NCI-H82 (cell line): ENCODE data around the gene INSL3.
"Not testable (repeated sequence)": the region's sequence is repeated elsewhere in the genome, so short reads cannot be mapped to it uniquely, and the experiment has no call there.

Experiments used
- DNase-seq: peaks from one replicate; lab custom pipeline; 2025; lab: John Stamatoyannopoulos, UW

Gene INSL3

DNA sequence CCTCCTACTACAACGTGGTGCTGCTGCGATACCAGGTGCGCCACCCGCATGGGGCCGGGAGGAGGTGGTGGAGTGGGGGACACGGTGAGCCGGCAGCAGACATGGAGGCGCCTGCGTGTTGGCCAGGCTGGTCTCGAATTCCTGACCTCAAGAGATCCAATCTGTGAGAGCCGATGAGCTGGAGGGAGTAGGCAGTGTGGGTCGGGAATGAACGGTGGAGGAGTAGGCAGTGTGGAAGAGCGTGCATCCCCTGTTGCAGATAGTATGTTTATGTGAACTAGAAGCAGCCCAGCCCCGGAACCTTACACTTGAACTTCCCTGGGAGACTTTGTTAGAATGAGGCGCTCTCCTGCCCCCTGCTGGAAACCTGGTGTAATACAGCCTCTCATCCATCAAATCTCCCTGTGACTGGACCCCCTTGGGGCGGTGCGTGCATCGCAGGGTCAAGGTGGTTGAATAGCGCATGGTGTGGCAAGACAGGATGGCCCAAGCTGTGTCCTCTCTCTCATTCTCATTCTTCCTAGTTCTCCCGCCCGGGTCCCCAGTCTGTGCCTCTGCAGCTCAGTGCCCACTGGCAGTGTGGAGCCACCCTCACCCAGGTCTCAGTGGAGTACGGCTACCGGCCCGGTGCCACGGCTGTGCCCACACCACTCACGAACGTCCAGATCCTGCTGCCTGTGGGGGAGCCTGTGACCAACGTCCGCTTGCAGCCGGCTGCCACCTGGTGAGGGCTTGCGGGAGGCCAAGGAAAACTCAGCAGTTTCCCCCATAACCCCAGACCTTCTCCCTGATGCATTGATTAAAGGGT is 36.9 kb downstream of the INSL3 start:
- peak; percentile 93 for DNase-seq

DNA sequence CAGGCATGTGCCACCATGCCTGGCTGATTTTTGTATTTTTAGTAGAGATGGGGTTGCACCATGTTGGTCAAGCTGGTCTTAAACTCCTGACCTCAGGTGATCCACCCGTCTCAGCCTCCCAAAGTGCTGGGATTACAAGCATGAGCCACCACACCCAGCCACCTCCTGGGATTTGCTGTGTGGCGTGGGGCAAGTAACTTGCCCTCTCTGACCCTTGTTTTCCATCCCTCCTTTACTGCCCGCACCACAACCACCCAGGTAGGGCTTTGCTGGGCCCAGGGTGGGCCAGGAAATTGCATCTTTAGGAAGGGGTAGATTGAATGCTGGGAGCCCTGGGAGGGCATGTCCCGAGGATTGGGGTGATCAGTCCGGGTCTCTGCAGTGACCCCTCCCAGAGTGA is 37.6 kb downstream of the INSL3 start:
- not testable (repeated sequence) for DNase-seq

DNA sequence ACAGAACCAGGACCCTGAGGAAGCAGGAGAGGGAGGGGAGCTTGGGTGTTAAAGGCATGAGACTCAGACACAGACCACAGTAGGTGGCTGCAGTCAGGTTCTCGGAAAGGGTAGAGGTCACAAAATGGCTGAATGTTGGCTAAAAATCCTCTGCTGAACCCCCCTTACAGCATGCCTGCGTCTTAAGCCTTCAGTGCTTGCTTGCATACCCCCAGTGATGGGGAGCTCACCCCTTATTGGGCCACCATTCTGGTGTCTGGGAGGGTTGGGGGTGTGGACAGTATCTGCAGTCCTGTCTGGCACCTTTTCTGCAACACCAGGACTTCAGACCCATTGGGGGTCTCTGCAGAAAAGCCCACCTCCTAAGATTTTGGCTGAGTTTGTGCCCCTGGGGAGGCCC is 40.5 kb downstream of the INSL3 start:
- DNase-seq = no peak

DNA sequence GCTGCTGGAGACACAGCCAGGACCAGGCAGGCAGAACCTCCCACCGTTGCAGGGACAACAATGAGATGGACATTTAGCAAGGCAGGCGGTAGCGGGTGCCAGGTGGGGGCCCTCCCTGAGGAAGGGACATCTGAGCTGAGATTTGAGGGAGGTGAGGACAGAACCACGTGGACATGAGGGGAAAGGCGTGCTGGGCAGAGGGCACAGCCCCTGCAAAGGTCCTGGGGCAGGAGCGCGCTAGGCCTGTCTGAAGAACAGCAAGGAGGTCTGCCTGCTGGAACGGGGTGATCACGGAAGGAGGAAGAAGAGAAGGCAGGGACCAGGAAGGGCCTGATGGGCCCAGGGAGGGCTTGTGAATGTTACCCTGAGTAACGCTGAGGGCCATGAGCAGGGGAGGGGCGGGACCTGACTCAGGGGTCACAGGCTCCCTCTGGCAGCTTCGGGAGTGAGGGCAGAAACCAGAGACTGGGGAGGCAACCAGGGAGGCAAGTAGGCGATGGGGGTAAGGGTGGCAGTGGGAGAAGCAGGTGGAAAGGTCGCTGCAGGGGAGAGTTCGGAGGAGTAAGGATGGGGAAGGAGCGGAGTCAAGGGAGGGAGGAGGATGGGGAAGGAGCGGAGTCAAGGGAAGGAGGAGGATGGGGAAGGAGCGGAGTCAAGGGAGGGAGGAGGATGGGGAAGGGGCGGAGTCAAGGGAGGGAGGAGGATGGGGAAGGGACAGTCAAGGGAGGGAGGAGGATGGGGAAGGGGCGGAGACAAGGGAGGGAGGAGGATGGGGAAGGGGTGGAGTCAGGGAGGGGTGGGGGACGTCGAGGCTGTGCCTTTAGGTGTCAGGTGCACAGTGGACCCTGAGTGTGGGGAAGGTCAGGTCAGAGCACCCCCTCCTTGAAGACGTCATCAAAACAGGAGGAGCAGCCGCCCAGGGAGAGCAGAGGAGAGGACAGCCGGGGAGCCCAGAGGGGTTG is 42.1 kb downstream of the INSL3 start:
- peak; percentile 93 for DNase-seq

DNA sequence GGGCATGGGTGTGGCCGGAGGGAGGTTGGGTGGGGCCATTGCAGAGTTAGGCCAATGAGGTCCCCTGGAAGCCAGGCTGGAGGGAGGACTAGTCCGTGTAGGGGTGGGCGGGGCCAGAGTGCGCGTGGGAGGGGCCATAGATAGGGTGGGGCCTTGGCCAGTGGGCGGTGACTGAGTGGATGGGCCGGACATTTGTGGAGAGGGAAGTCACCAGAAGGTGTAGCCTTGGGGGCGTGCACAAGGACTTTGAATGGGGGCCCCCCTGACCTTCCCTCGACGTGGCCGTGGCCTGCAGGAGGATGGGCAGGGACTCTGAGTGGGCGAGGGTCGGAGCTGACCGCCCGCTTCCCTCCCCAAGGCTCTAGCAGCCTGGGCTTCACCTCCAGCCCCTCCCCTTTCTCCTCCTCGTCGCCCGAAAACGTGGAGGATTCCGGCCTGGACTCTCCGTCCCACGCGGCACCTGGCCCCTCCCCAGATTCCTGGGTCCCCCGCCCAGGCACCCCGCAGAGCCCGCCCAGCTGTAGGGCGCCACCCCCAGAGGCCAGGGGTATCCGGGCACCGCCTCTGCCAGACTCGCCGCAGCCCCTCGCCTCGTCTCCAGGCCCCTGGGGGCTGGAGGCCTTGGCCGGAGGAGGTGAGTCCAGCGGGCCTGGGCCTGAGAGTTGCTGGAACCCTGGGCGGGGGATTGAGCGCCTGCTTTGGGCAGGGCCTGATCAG is 42.9 kb downstream of the INSL3 start:
- peak; percentile 97 for DNase-seq

DNA sequence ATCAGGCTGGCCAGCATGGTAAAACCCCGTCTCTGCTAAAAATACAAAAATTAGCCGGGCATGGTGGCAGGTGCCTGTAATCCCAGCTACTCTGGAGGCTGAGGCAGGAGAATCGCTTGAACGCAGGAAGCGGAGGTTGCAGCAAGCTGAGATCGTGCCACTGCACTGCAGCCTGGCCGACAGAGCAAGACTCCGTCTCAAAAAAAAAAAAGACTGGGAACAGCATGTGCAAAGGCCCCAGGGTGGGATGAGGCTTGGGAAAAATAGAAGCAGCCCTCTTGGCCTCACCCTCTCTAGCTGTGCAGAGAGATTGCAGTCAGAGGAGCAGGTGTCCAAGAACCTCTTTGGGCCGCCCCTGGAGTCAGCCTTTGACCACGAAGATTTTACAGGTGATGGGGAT is 43.5 kb downstream of the INSL3 start:
- DNase-seq = not testable (repeated sequence)

DNA sequence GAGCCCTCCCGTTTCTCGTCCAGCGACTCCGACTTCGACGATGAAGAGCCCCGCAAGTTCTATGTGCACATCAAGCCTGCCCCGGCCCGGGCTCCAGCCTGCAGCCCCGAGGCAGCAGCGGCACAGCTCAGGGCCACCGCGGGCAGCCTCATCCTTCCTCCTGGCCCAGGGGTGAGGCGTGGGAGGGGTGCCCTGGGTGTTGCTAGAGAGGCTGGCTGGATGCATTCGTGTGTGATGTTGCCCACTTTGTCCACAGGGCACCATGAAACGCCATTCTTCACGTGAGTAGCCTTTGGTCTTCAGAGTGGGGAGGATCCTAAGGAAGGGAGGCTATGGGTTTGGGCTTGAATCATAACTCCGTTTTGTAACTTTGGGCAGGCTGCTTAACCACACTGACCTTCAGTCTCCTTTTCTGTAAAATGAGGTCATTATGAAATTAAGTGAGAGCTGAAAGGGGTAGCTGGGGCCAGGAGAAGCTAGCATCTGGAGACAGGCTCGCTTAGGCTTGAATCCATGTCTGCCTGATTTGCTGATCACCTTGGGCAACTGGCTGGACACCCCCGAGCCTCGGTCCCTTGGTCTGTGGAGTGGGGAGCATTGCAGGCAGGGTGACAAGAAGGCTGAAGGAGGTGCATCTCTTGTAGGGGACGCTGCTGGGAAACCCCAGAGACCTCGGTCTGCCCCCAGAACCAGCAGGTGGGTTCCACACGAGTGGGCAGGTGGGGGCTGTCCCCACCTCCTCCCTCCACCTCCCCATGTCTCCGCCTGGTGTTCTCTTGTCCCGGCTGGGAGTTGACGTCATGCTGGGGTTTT is 45.1 kb downstream of the INSL3 start:
- DNase-seq = no peak

DNA sequence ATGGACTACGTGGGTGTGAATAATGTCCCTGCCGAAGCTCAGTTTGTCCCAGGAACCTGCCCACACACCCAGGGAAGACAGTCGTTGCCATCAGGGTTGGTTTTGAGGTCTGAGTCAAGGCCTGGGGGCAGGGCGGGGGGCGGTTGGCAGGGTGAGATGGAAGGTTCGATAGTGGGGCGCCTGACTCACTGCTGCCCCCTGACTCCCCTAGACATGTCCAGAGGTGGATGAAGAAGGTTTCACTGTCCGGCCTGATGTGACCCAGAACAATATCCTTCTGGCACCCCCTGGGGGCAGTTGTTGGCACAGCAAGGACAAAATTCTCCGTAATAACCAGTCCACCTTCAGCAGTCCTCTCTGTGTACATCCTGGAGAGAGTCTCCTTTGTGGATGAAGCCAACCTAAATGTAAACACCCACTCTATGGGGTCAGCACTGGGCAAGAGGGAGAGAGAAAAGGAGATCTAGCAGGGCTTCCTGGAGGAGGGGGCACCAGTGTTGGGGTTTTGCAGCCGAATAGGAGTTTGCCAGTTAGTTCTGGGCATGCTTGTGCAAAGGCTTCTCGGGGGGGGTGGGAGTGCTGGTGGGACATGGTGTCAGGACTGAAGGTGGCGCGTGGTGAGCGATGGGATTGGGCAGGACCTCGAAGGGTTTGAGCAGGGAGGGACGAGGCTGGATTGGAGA is 45.9 kb downstream of the INSL3 start:
- peak; percentile 59 for DNase-seq

DNA sequence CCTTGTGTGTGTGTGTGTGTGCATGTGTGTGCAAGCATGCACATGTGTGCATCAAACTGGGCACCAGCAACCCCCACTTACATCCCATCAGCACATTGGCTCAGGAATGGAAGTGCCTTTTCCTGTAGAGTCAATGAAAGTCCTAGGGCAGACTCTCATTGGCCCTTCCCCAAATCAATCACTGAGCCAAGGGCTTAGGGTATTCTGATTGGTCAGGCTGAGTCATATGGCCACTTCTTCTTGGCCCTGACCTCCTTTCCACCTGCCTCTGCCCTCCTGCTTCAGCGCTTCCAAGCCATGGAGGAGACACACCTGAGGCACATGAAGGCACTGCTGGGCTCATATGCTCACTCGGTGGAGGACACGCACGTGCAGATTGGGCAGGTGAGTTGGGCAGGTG is 49.1 kb downstream of the INSL3 start:
- DNase-seq = peak; percentile 54

DNA sequence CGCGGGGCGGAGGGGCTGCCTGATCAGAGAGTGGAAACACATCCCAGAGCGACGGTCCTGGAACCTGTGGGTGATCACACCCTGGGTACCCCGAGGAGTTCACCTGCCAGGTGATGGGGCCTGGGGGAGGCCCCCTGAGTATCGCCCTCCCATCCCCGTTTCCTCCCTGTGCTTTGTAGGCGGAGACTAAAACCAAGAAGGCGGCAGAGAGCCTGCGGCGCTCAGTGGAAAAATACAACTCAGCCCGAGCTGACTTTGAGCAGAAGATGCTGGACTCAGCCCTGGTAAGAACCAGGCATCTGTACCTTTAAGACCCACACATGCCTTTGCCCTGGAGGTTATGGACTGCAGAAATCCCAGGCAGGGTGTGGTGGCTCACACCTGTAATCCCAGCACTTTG is 50.7 kb downstream of the INSL3 start:
- no peak for DNase-seq

DNA sequence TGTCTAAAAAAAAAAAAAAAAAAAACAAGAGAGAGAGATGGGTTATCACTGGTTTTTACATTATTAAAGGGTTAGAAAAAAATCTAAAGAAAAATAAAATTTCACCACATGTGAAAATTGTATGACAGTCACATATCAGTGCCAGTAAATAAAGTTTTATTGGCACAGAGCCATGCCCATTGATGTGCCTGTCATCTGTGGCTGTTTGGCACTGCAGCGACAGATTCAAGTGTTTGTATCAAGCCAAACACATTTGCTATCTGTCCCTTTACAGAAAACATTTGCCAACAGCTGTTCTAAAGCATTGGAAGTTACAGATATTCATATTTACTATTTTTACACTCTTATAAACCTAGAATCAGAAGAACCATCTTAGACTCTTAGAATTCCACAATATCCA is 53.8 kb downstream of the INSL3 start:
- no peak for DNase-seq

DNA sequence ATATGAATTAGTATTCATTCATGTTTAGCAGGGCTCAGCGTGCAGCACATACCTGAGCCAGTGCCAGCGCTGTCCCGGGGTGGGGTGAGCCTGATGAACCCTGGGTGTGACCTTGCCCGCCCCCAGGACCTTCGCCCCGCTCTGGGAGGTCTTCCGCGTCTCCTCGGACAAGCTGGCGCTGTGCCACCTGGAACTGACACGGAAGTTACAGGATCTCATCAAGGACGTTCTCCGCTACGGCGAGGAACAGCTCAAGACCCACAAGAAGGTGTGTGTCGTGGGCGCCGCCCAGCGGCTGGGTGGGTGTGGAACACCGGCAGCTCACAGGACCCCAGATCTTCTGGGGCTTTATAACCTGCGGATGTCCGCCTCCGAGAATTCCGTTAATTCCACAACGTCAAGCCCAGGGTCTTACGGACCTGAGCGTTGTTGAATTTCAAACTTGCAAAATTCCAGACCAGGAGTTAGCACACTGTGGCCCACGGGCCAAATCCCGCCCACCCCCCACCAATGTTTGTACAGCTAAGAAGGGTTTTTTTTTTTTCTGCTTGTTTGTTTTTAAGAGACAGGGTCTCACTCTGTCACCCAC is 54.7 kb downstream of the INSL3 start:
- peak; percentile 98 for DNase-seq
